ENCODE data around the gene THADA. TPM values are rescaled to one million over a fixed set of nuclear protein-coding genes. Genes with fewer than 3 reads are reported as not detected.

Gene THADA
- total and polyA plus RNA-seq, 10 donors, result 14.2 to 51.3 (median 40.0) TPM

- H3K4me3 ChIP-seq, result no peak overlapping the region
- TF ChIP-seq POLR2A (IDR thresholded peaks at IDR 0.05), result no peak
- no peak for TF ChIP-seq POLR2AphosphoS5 (IDR thresholded peaks at IDR 0.05)
- TF ChIP-seq CTCF (IDR thresholded peaks at IDR 0.05 in 8 of 11, conservative IDR thresholded peaks at IDR 0.05 in 3 of 11), result no peak
- WGBS, 5 donors, result 92 to 96% (median 95%) methylated on average over 6 of the region's 6 CpGs
These were observed 185.7 kb downstream of the THADA start for GRCh38 chr2:43410055-43410604.

GRCh38 chr2:43408407-43409160 lies 187.3 kb downstream of the THADA start:
- 32 to 43% (median 39%) methylated on average over 2 of the region's 2 CpGs for WGBS, 5 donors
- DNase-seq, result no peak
- H3K36me3 ChIP-seq, result no peaks in the 10 kb centered on the region
- peak overlapping the region; percentile 10 to 85 (median 75) for H3K27ac ChIP-seq
- no peaks in the 10 kb centered on the region for H3K27me3 ChIP-seq (replicated peaks in 1 of 7)
- intact Hi-C loops (cut with DNase I; ENCODE audit: low total_unique reads), result no loop called here
- no peak overlapping the region for H3K4me3 ChIP-seq
- no peak for TF ChIP-seq CTCF (IDR thresholded peaks at IDR 0.05 in 8 of 11, conservative IDR thresholded peaks at IDR 0.05 in 3 of 11)
- TF ChIP-seq POLR2A (IDR thresholded peaks at IDR 0.05), result no peak
- TF ChIP-seq POLR2AphosphoS5 (IDR thresholded peaks at IDR 0.05), result no peak
- H3K9me3 ChIP-seq, result no peaks in the 10 kb centered on the region
- H3K4me1 ChIP-seq, result peaks cover 0 to 52% (median 27%) of the 10 kb centered on the region in 6 donors

More at GRCh38 chr2:43410055-43410604, 185.7 kb downstream of the THADA start:
- H3K9me3 ChIP-seq, result no peaks in the 10 kb centered on the region
- no peaks in the 10 kb centered on the region for H3K27me3 ChIP-seq (replicated peaks in 1 of 7)
- peaks cover 0 to 47% (median 27%) of the 10 kb centered on the region in 6 donors for H3K4me1 ChIP-seq
- peak overlapping the region in 1 of 8 donors; percentile 85 for H3K27ac ChIP-seq
- intact Hi-C loops (cut with DNase I; ENCODE audit: low total_unique reads), result no loop called here
- no peak for DNase-seq
- peaks cover 0 to 10% (median 0%) of the 10 kb centered on the region in 6 donors for H3K36me3 ChIP-seq

- Histone ChIP-seq H3K9me3 (no peaks in the 10 kb centered on the region), H3K4me3 (no peak overlapping the region), H3K4me1 (peaks cover under 1 to 58% (median 30%) of the 10 kb centered on the region in 6 donors), H3K27ac (peak overlapping the region; percentile 10 to 85 (median 75)), H3K36me3 (no peaks in the 10 kb centered on the region), H3K27me3 (replicated peaks in 1 of 7) (no peaks in the 10 kb centered on the region)
- DNase-seq, result no peak
- 51 to 74% (median 67%) methylated on average over 2 of the region's 2 CpGs for WGBS, 5 donors
- intact Hi-C loops (cut with DNase I; ENCODE audit: low total_unique reads), result no loop called here
- TF ChIP-seq POLR2AphosphoS5 (IDR thresholded peaks at IDR 0.05), result no peak
- no peak for TF ChIP-seq POLR2A (IDR thresholded peaks at IDR 0.05)
- no peak for TF ChIP-seq CTCF (IDR thresholded peaks at IDR 0.05 in 8 of 11, conservative IDR thresholded peaks at IDR 0.05 in 3 of 11)
These were observed 187.9 kb downstream of the THADA start for GRCh38 chr2:43407935-43408334.

- intact Hi-C loops (cut with DNase I; ENCODE audit: low total_unique reads), result no loop called here
- no peak for TF ChIP-seq POLR2AphosphoS5 (IDR thresholded peaks at IDR 0.05)
- TF ChIP-seq CTCF (IDR thresholded peaks at IDR 0.05 in 8 of 11, conservative IDR thresholded peaks at IDR 0.05 in 3 of 11), result no peak
- no peak for TF ChIP-seq POLR2A (IDR thresholded peaks at IDR 0.05)
- DNase-seq, result no peak
- Histone ChIP-seq H3K36me3 (no peaks in the 10 kb centered on the region), H3K27ac (peak overlapping the region in 6 of 8 donors; percentile 7 to 85 (median 78)), H3K27me3 (replicated peaks in 1 of 7) (no peaks in the 10 kb centered on the region), H3K9me3 (no peaks in the 10 kb centered on the region), H3K4me1 (peaks cover 5 to 70% (median 36%) of the 10 kb centered on the region in 6 donors), H3K4me3 (no peak overlapping the region)
- 84 to 90% (median 89%) methylated on average over 6 of the region's 6 CpGs for WGBS, 5 donors
These were observed 189.1 kb downstream of the THADA start for GRCh38 chr2:43406651-43407279.
